DOHH2 (cell line): ENCODE data around the gene RBM23.

ENCODE experiments used
- CTCF ChIP-seq: fragments of 200-600 bp; sonication (generic); IDR thresholded peaks from one replicate; pipeline ENCODE4 v1.5.1; 2014; ENCODE audit warnings: antibody characterized with exemption, mild to moderate bottlenecking, low read depth, low read length; ENCODE audit not compliant: poor library complexity, severe bottlenecking
- EZH2phosphoT487 ChIP-seq: fragments of 200-600 bp; sonication (generic); IDR thresholded peaks from 2 replicates; pipeline ENCODE4 v1.6.1; 2017; ENCODE audit warnings: borderline replicate concordance, mild to moderate bottlenecking, antibody characterized with exemption, low read length, moderate library complexity, mixed read lengths

GRCh38 chr14:22929104-22929960 is 10.4 kb upstream of the RBM23 start, which contains the start of gene PRMT5:
- TF ChIP-seq CTCF (no peak), EZH2phosphoT487 (no peak)
